Panc1 (cell line): ENCODE results near the gene FTO. TPM values are rescaled to one million over a fixed set of nuclear protein-coding genes. Genes with fewer than 3 reads are reported as not detected.

ENCODE experiments used
- ATAC-seq: fragments of 200-7000 bp; cut with Tn5 transposase; 2 replicates; pipeline ENCODE4 v1.9.1; 2020; ENCODE audit warnings: mild to moderate bottlenecking, moderate library complexity
- BruUV-seq: library from RNA; stranded (reverse); fragments of 400-500 nt; replicated peaks from 2 replicates; lab custom pipeline; 2021; lab: Mats Ljungman, UMichigan
- CTCF ChIA-PET: fragments of 300-600 bp; sonication (Branson Sonifier 250); formaldehyde crosslinking; loops from one replicate; lab custom pipeline; 2022; ENCODE audit warnings: antibody characterized with exemption; lab: Charles Lee
- POLR2A ChIA-PET: fragments of 300-600 bp; sonication (Branson Sonifier 250); formaldehyde crosslinking; loops from one replicate; lab custom pipeline; 2022; ENCODE audit warnings: antibody characterized with exemption; lab: Charles Lee
- DNase-seq: peaks from one replicate; pipeline ENCODE4 v3.0.0-alpha.2; 2010; ENCODE audit warnings: low read depth, low spot score
- H3K27ac ChIP-seq: 2 replicates; pipeline ENCODE4 v1.5.1; 2011; ENCODE audit warnings: mild to moderate bottlenecking, low read length, inconsistent platforms
- H3K27me3 ChIP-seq: fragments of 200-500 bp; sonication (Bioruptor generic); 2 replicates; pipeline ENCODE4 v1.6.0; 2014; ENCODE audit warnings: low read length, inconsistent platforms; ENCODE audit not compliant: control insufficient read depth, insufficient read depth
- H3K36me3 ChIP-seq: fragments of 200-500 bp; sonication (Bioruptor generic); 2 replicates; pipeline ENCODE4 v1.5.1; 2014; ENCODE audit warnings: inconsistent platforms, mild to moderate bottlenecking, low read length, moderate library complexity; ENCODE audit not compliant: control insufficient read depth, insufficient read depth
- H3K4me1 ChIP-seq: 2 replicates; pipeline ENCODE4 v1.5.1; 2011; ENCODE audit warnings: inconsistent platforms, mild to moderate bottlenecking, low read length, moderate library complexity; ENCODE audit not compliant: control insufficient read depth, insufficient read depth
- H3K4me3 ChIP-seq, 2 experiments: 2 replicates each; pipeline ENCODE4 v1.5.1; 2011 to 2012; ENCODE audit warnings: low read depth in 2 of 2, low read length in 2 of 2, mild to moderate bottlenecking in 2 of 2, inconsistent platforms in 1 of 2, moderate library complexity in 1 of 2
- H3K9me3 ChIP-seq: fragments of 200-500 bp; sonication (Bioruptor generic); 2 replicates; pipeline ENCODE4 v1.5.1; 2014; ENCODE audit warnings: low read depth, mild to moderate bottlenecking, inconsistent platforms, low read length, moderate library complexity; ENCODE audit not compliant: control insufficient read depth, insufficient read depth
- POLR2AphosphoS5 ChIP-seq: IDR thresholded peaks from 2 replicates; pipeline ENCODE4 v1.6.1; 2012; ENCODE audit warnings: mild to moderate bottlenecking, low read depth, low read length, moderate library complexity
- SIN3A ChIP-seq: IDR thresholded peaks from 2 replicates; pipeline ENCODE4 v1.6.1; 2012; ENCODE audit warnings: low read depth, mild to moderate bottlenecking, low read length, moderate library complexity, borderline replicate concordance; ENCODE audit not compliant: insufficient read depth
- TCF7L2 ChIP-seq: IDR thresholded peaks from 2 replicates; pipeline ENCODE4 v1.6.1; 2011; ENCODE audit warnings: mild to moderate bottlenecking, low read depth, low read length, inconsistent platforms
- in situ Hi-C: cut with HindIII; loops from 2 replicates; pipeline ENCODE4 v1.10.0; 2016; ENCODE audit warnings: low sequenced_read_pairs, low pct_unique_long_range_greater_than_20kb
- intact Hi-C: fragments of 100-400 bp; cut with micrococcal nuclease; formaldehyde crosslinking; loops from one replicate; pipeline ENCODE4 v1.10.0; 2022; ENCODE audit not compliant: unreplicated experiment
- total RNA-seq: library from RNA; stranded (reverse); gene quantifications from one replicate; pipeline ENCODE4 v1.2.1, GENCODE V29; 2021; ENCODE audit not compliant: unreplicated experiment
- TF ChIP-seq, protein P1 (sequence below): fragments of 450-650 bp; IDR thresholded peaks from 2 replicates; pipeline ENCODE4 v1.5.1; 2017; ENCODE audit warnings: mild to moderate bottlenecking
- TF ChIP-seq, protein P2 (sequence below), 2 experiments: IDR thresholded peaks; 2 replicates each; pipeline ENCODE4 v1.6.1; 2011 to 2012; ENCODE audit warnings: low read depth in 2 of 2, control low read depth in 1 of 2, low read length in 1 of 2, mild to moderate bottlenecking in 1 of 2, moderate library complexity in 1 of 2; ENCODE audit not compliant: insufficient read depth in 1 of 2

The FTO gene
- total RNA-seq, 1 experiment from 2014 or later: 38.2 TPM

DNA sequence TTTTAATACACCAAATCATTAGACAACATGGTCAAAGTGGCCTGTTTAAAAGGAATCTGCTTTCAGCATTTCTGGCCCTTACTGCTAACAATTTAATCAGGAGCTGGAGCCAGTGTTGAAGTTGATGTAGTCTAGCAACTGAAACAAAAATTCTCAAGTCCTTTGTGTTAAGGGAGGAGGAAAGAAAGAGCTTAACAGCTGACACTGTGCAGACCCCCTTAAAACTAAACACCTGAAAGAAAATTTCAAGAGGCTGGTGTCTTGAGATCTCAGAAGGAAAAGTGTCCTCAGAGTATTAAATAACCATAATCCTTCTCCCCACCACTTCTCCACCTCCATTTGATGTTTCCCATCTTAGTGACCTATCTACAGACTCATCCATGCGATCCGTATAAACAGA, 232.1 kb downstream of the FTO start:
- TF ChIP-seq SIN3A: no peak
- TF ChIP-seq, protein P1, sequence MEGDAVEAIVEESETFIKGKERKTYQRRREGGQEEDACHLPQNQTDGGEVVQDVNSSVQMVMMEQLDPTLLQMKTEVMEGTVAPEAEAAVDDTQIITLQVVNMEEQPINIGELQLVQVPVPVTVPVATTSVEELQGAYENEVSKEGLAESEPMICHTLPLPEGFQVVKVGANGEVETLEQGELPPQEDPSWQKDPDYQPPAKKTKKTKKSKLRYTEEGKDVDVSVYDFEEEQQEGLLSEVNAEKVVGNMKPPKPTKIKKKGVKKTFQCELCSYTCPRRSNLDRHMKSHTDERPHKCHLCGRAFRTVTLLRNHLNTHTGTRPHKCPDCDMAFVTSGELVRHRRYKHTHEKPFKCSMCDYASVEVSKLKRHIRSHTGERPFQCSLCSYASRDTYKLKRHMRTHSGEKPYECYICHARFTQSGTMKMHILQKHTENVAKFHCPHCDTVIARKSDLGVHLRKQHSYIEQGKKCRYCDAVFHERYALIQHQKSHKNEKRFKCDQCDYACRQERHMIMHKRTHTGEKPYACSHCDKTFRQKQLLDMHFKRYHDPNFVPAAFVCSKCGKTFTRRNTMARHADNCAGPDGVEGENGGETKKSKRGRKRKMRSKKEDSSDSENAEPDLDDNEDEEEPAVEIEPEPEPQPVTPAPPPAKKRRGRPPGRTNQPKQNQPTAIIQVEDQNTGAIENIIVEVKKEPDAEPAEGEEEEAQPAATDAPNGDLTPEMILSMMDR: no peak
- TF ChIP-seq, protein P2, sequence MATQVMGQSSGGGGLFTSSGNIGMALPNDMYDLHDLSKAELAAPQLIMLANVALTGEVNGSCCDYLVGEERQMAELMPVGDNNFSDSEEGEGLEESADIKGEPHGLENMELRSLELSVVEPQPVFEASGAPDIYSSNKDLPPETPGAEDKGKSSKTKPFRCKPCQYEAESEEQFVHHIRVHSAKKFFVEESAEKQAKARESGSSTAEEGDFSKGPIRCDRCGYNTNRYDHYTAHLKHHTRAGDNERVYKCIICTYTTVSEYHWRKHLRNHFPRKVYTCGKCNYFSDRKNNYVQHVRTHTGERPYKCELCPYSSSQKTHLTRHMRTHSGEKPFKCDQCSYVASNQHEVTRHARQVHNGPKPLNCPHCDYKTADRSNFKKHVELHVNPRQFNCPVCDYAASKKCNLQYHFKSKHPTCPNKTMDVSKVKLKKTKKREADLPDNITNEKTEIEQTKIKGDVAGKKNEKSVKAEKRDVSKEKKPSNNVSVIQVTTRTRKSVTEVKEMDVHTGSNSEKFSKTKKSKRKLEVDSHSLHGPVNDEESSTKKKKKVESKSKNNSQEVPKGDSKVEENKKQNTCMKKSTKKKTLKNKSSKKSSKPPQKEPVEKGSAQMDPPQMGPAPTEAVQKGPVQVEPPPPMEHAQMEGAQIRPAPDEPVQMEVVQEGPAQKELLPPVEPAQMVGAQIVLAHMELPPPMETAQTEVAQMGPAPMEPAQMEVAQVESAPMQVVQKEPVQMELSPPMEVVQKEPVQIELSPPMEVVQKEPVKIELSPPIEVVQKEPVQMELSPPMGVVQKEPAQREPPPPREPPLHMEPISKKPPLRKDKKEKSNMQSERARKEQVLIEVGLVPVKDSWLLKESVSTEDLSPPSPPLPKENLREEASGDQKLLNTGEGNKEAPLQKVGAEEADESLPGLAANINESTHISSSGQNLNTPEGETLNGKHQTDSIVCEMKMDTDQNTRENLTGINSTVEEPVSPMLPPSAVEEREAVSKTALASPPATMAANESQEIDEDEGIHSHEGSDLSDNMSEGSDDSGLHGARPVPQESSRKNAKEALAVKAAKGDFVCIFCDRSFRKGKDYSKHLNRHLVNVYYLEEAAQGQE (IDR thresholded peaks at IDR 0.05; ENCODE audit: insufficient read depth in 1 of 2, low read depth in 2 of 2, low read length in 1 of 2): no peak
- TF ChIP-seq TCF7L2: no peak
- TF ChIP-seq POLR2AphosphoS5: no peak
- Histone ChIP-seq H3K4me1 (no peaks in the 10 kb centered on the region), H3K4me3 (no peak overlapping the region), H3K9me3 (no peaks in the 10 kb centered on the region), H3K36me3 (no peaks in the 10 kb centered on the region), H3K27me3 (no peaks in the 10 kb centered on the region), H3K27ac (no peak overlapping the region)
- ATAC-seq: no peak
- in situ Hi-C loops: no loop called here
- BruUV-seq: no TSS peak
- CTCF ChIA-PET: no interaction called here
- DNase-seq: no peak
- intact Hi-C loops: no loop called here
- POLR2A ChIA-PET: no interaction called here

DNA sequence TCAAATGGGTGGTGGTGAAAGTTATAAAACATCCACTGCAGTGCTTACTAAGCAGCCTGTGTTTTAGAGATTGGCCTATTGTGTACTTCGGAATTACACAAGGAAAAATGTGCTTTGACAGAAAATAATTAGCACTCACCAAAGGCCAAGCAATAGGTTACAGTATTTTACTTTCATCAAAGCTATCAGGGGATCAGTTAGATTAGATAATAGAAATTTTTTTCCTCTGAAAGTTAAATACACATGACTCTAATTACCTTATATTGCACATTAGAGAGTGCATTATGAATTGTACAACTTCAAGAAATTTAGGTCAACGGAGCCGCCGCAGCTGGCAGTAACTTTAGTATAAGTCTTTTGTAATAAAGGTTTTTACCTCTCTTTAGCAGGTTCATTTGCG, 232.6 kb downstream of the FTO start:
- H3K27ac ChIP-seq: no peak overlapping the region
- no peaks in the 10 kb centered on the region for H3K36me3 ChIP-seq
- no peaks in the 10 kb centered on the region for H3K27me3 ChIP-seq
- DNase-seq: no peak
- H3K9me3 ChIP-seq: no peaks in the 10 kb centered on the region
- ChIA-PET POLR2A (no interaction called here), CTCF (no interaction called here)
- BruUV-seq: no TSS peak
- TF ChIP-seq SIN3A: no peak
- TF ChIP-seq, protein P2 (IDR thresholded peaks at IDR 0.05; ENCODE audit: insufficient read depth in 1 of 2, low read depth in 2 of 2, low read length in 1 of 2): no peak
- H3K4me3 ChIP-seq: no peak overlapping the region
- in situ Hi-C loops: no loop called here
- intact Hi-C loops: no loop called here
- ATAC-seq: no peak
- no peaks in the 10 kb centered on the region for H3K4me1 ChIP-seq
